K562 (cell line): ENCODE measurements around the gene PPM1N. TPM values are rescaled to one million over a fixed set of nuclear protein-coding genes. Genes with fewer than 3 reads are reported as not detected.

Experiments
- EGR1 ChIP-seq: fragments of 450-650 bp; conservative IDR thresholded peaks from 2 replicates; pipeline ENCODE4 v1.6.1; 2017; ENCODE audit warnings: mild to moderate bottlenecking
- HCFC1 ChIP-seq: IDR thresholded peaks from 2 replicates; pipeline ENCODE4 v1.6.1; 2012; ENCODE audit warnings: low read depth, low read length, improper control_type of control experiment
- JUND ChIP-seq, 2 experiments: IDR thresholded peaks; 2 replicates in 1 of 2; 3 replicates in 1 of 2; pipeline ENCODE4 v1.6.1; 2011; ENCODE audit warnings: borderline replicate concordance in 2 of 2, low read depth in 2 of 2, low read length in 2 of 2, improper control_type of control experiment in 1 of 2, missing biosample characterization in 1 of 2, missing genetic modification characterization in 1 of 2, missing genetic modification reagents in 1 of 2
- NONO ChIP-seq, 2 experiments: fragments of 200-400 bp in 1 of 2; fragments of 450-650 bp in 1 of 2; formaldehyde crosslinking in 1 of 2; IDR thresholded peaks; 2 replicates each; pipeline ENCODE4 v1.6.1; 2017; ENCODE audit warnings: low read depth in 2 of 2, mild to moderate bottlenecking in 2 of 2, moderate library complexity in 2 of 2, low read length in 1 of 2
- POLR2AphosphoS5 ChIP-seq: IDR thresholded peaks from 2 replicates; pipeline ENCODE4 v1.6.1; 2011; ENCODE audit warnings: mild to moderate bottlenecking, low read depth, low read length, moderate library complexity; ENCODE audit not compliant: control insufficient read depth, insufficient read depth
- POLR2G ChIP-seq: fragments of 200-400 bp; formaldehyde crosslinking; IDR thresholded peaks from 2 replicates; pipeline ENCODE4 v1.6.1; 2017; ENCODE audit warnings: low read depth, mild to moderate bottlenecking, antibody characterized with exemption, low read length, moderate library complexity
- RBM22 ChIP-seq: fragments of 200-400 bp; formaldehyde crosslinking; IDR thresholded peaks from 2 replicates; pipeline ENCODE4 v1.6.1; 2018; ENCODE audit warnings: low read length, low read depth; ENCODE audit not compliant: poor library complexity, severe bottlenecking
- RCOR1 ChIP-seq, 2 experiments: IDR thresholded peaks; 2 replicates each; pipeline ENCODE4 v1.6.1; 2012; ENCODE audit warnings: low read depth in 2 of 2, low read length in 2 of 2, borderline replicate concordance in 1 of 2, improper control_type of control experiment in 1 of 2
- ZBTB7A ChIP-seq: IDR thresholded peaks from 2 replicates; pipeline ENCODE4 v1.6.1; 2011; ENCODE audit warnings: low read depth, mild to moderate bottlenecking, low read length, moderate library complexity, borderline replicate concordance; ENCODE audit not compliant: control insufficient read depth
- ZSCAN32 ChIP-seq: fragments of 450-650 bp; formaldehyde crosslinking; IDR thresholded peaks from 2 replicates; pipeline ENCODE4 v1.4.0; 2020; ENCODE audit warnings: mild to moderate bottlenecking, moderate library complexity
- polyA plus RNA-seq, 8 experiments: library from polyadenylated mRNA; depleted of rRNA in 4 of 8; stranded (reverse) in 5 of 8; unstranded in 3 of 8; fragments of >200 nt; fragmentation: Nextera tagmentation in 2 of 8; fragmentation: Illumina TruSeq in 1 of 8; extraction: Ambion mirVana in 2 of 8; extraction: Trizol in 1 of 8; gene quantifications; 2 replicates each; pipeline versions ENCODE4 v1.2.1 to v1.2.3, GENCODE V29; 2011 to 2014; ENCODE audit warnings: inconsistent platforms in 1 of 8, missing spikeins in 1 of 8
- total RNA-seq, 7 experiments: library from RNA; depleted of rRNA in 6 of 7; stranded (reverse); fragments of >200 nt in 6 of 7; fragmentation: Illumina TruSeq in 2 of 7; extraction: Trizol in 2 of 7; gene quantifications; 2 replicates each; pipeline versions ENCODE4 v1.2.1 to v1.2.3, GENCODE V29; 2011 to 2021; ENCODE audit warnings: low replicate concordance in 1 of 7
- TF ChIP-seq, protein P1 (sequence below): fragments of 250-450 bp; sonication (Bioruptor Pico); IDR thresholded peaks from 2 replicates; pipeline ENCODE4 v1.5.0; 2020; ENCODE audit warnings: mild to moderate bottlenecking, borderline replicate concordance
- TF ChIP-seq, protein P2 (sequence below): sonication (generic); formaldehyde crosslinking; IDR thresholded peaks from 2 replicates; pipeline ENCODE4 v1.8.0; 2022; ENCODE audit warnings: mild to moderate bottlenecking, missing genetic modification reagents, borderline replicate concordance

PPM1N gene
- total and polyA plus RNA-seq, 9 of the 15 experiments (the other 6 are each of a cell fraction or from before 2014, with no cell fraction given) = 4.5 to 15.6 (median 8.7) TPM

DNA sequence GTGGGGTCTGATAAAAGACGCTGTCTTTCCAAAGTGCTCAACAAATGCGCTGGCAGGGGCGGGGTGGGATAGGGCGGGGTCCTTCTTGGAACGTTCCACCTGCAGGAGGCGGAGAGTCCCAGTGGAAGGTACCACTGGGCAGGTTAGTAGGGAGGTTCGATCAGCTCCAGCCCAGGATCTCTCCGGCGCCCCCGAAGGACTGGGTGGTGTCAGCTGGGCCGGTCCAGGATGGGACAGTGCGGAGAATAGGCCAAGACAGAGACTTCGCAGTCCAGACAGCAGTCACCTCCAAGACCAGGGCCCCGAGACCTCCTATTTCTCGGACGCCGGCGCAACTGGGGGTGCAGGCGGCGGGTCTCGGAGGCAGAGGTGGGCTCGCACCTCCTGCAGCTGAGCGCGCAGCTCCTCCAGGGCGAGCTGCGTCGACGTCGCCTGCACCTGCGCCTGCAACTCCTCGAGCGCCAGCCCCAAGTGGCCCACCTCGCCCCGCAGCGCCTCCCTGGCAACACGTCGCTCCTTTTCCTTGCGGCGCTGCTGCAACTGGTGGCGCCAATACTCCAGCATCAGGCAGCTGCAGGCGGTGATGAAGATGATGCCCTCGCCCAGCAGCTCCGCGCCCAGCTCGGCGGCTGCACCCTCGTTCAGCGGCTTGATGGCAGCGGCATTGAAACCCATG is 30.6 kb downstream of the PPM1N start (continued):
- TF ChIP-seq, protein P1, sequence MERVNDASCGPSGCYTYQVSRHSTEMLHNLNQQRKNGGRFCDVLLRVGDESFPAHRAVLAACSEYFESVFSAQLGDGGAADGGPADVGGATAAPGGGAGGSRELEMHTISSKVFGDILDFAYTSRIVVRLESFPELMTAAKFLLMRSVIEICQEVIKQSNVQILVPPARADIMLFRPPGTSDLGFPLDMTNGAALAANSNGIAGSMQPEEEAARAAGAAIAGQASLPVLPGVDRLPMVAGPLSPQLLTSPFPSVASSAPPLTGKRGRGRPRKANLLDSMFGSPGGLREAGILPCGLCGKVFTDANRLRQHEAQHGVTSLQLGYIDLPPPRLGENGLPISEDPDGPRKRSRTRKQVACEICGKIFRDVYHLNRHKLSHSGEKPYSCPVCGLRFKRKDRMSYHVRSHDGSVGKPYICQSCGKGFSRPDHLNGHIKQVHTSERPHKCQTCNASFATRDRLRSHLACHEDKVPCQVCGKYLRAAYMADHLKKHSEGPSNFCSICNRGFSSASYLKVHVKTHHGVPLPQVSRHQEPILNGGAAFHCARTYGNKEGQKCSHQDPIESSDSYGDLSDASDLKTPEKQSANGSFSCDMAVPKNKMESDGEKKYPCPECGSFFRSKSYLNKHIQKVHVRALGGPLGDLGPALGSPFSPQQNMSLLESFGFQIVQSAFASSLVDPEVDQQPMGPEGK (CRISPR knock-in tag) = no peak
- peak; percentile 34; the same call in 1 of the 2 replicates for TF ChIP-seq POLR2AphosphoS5
- TF ChIP-seq, protein P2, sequence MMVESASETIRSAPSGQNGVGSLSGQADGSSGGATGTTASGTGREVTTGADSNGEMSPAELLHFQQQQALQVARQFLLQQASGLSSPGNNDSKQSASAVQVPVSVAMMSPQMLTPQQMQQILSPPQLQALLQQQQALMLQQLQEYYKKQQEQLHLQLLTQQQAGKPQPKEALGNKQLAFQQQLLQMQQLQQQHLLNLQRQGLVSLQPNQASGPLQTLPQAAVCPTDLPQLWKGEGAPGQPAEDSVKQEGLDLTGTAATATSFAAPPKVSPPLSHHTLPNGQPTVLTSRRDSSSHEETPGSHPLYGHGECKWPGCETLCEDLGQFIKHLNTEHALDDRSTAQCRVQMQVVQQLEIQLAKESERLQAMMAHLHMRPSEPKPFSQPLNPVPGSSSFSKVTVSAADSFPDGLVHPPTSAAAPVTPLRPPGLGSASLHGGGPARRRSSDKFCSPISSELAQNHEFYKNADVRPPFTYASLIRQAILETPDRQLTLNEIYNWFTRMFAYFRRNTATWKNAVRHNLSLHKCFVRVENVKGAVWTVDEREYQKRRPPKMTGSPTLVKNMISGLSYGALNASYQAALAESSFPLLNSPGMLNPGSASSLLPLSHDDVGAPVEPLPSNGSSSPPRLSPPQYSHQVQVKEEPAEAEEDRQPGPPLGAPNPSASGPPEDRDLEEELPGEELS (CRISPR knock-in tag) = 0 out of 2 replicates have a peak, but pooled peaks have one; percentile 58
- TF ChIP-seq HCFC1 = no peak
- no peak for TF ChIP-seq RCOR1 (IDR thresholded peaks at IDR 0.05; ENCODE audit: borderline replicate concordance in 1 of 2, low read depth in 2 of 2, low read length in 2 of 2)
- TF ChIP-seq EGR1 = no peak
- peak; percentile 97 for TF ChIP-seq RBM22
- TF ChIP-seq ZBTB7A = peak; percentile 30; the same call in 1 of the 2 replicates
- 0 out of 4 replicates have a peak, but pooled peaks of 1 of the 2 experiments have one; percentile 77 for TF ChIP-seq NONO (IDR thresholded peaks at IDR 0.05; ENCODE audit: low read depth in 2 of 2, low read length in 1 of 2)
- peak; percentile 88 for TF ChIP-seq POLR2G
- TF ChIP-seq ZSCAN32 (CRISPR knock-in tag) = peak; percentile 7; the same call in 1 of the 2 replicates
- TF ChIP-seq JUND (IDR thresholded peaks at IDR 0.05; ENCODE audit: borderline replicate concordance, low read depth, low read length) = peak; percentile 66
- TF ChIP-seq JUND (tag; IDR thresholded peaks at IDR 0.05; ENCODE audit: borderline replicate concordance, low read depth, low read length) = no peak
